Epithelial cell of prostate (primary cell): ENCODE data around the gene SCN1B.
"Not testable (repeated sequence)": the region's sequence is repeated elsewhere in the genome, so short reads cannot be mapped to it uniquely, and the experiment has no call there.

Source experiments
- DNase-seq: peaks from one replicate; pipeline ENCODE4 v3.0.0-alpha.2; 2011; ENCODE audit warnings: low read depth, low spot score
- H3K27ac ChIP-seq: fragments of 450-650 bp; 2 replicates; pipeline ENCODE4 v1.5.1; 2017; ENCODE audit warnings: mild to moderate bottlenecking

The SCN1B gene

GRCh38 chr19:35030257-35031071 lies at the start of gene SCN1B:
TSS of gene SCN1B (plus strand) at chr19:35030470. CDS start at chr19:35030821, 351 bp downstream.
- no peak for DNase-seq
- no peak within 1 kb of the TSS for H3K27ac ChIP-seq

DNA sequence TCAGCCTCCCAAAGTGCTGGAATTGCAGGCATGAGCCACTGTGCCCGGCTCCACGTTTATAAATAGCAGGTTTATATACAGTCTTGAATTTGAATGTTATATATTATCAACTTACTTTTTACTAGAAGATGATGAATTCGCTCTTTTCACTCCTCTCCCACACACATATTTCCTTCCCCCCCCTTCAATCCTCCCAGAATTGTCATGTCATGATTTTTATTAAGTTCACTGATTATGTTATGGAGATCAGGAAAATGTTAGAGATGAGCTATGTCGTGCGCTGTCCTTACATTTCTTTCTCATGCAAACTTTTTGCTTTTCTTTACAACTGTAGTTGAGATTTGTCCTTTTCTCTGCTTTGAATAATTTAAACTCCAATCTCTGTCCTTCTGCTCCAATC lies 48.0 kb upstream of the SCN1B start:
- DNase-seq = no peak
- no peak overlapping the region for H3K27ac ChIP-seq

- DNase-seq = no peak
- H3K27ac ChIP-seq = no peak overlapping the region
These were observed 46.5 kb upstream of the SCN1B start for GRCh38 chr19:34983786-34984185.

DNA sequence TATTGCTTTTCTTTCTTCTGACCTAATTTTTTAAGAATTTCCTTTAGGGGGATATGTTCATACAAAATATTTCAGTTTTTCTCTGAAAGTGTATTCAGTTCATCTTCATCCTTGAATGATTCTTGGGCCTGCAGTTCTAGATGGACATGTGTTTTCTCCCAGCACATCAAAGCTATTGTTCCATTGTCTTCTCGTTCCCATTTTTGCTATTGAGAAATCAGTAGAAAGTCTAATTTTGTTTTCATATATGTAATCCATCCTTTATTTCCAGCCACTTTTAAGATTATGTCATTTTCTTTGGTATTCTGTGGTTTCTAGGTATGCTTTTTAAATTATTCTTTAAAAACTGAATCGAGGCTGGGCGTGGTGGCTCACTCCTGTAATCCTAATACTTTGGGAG lies 46.0 kb upstream of the SCN1B start:
- DNase-seq = no peak
- no peak overlapping the region for H3K27ac ChIP-seq

DNA sequence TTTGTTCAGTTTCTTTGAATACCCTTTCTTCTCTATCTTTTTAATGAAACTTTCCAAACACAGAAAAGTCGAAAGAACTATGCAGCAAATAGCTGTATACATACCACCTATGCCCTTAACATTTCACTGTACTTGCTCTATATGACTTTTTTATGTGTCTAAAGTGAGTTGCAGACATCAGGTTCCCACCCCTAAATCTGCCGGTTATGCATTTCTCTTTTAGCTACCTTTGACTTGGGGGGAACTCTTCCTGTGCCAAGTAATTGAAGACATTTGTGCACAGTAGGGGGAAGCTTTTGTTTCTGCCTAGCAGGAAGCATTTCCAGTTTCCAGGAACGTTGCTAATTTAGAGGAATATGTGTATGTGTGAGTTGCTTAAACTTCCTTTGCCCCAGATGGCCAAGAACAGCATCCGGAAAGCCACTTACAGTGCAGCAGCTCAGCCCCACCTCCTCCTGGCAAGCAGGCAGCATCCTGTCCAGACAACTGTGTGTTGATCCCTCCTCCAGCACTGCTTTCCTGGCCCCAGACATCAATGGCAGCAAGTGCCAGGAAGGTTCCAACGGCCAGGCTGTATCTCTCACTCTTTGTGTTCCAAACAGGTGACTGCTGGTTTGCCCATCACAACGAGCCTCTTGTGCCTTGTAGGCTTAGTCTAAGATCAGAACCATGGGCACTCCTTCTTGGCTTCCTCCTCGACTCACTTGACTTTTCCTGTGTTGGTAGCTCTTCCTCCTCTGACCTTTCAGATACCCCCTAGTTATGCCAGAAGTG lies 44.8 kb upstream of the SCN1B start:
- no peak overlapping the region for H3K27ac ChIP-seq
- DNase-seq = no peak

DNA sequence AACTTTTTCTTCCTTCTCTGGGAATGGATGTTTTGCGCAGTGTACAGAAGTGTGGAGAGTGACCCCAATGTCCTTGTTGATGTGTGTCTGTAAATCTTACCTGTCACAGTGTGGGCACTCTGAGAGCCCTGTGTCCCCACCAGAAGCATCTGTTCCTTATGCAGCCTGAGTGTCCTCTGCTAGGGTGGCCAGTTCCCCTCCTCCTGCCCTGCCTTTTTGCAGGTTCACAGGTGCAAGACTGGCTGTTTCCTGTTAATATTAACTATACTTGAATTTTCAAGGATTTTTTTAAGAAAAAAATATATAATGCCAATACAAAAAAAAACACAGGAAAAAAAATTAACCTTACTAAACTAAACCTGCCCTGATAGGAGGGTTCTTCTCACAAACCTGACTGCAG lies 42.2 kb upstream of the SCN1B start:
- H3K27ac ChIP-seq = no peak overlapping the region
- DNase-seq = no peak

GRCh38 chr19:34989298-34989697 lies 41.0 kb upstream of the SCN1B start:
- H3K27ac ChIP-seq = no peak overlapping the region
- no peak for DNase-seq

- no peak for DNase-seq
- no peak overlapping the region for H3K27ac ChIP-seq
These were observed 39.6 kb upstream of the SCN1B start for GRCh38 chr19:34990578-34991192.

- no peak overlapping the region for H3K27ac ChIP-seq
- DNase-seq = no peak
These were observed 38.5 kb upstream of the SCN1B start for GRCh38 chr19:34991542-34992333.

- H3K27ac ChIP-seq, DNase-seq: not testable (repeated sequence)
These were observed 37.7 kb upstream of the SCN1B start for GRCh38 chr19:34992582-34992981.

DNA sequence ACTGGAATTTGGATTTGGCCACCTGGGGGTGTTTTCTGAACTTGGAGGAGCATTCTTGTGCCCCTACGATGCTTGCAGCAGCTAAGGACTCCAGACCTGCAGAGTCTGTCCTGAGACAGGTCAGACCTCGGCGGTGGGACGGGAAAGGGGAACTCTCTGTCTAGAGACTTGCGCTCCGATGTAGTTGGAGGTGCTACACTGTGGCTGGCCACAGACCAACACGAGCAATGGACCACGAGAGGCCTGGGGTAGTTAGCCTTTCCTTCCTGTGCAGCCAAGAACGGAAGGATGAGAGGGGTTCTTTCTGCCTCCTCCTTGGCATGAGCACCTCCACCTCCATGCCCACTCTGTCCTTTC lies 36.0 kb upstream of the SCN1B start:
- DNase-seq = no peak
- H3K27ac ChIP-seq = no peak overlapping the region

- DNase-seq = no peak
- H3K27ac ChIP-seq = no peak overlapping the region
These were observed 35.4 kb upstream of the SCN1B start for GRCh38 chr19:34994643-34995541.

DNA sequence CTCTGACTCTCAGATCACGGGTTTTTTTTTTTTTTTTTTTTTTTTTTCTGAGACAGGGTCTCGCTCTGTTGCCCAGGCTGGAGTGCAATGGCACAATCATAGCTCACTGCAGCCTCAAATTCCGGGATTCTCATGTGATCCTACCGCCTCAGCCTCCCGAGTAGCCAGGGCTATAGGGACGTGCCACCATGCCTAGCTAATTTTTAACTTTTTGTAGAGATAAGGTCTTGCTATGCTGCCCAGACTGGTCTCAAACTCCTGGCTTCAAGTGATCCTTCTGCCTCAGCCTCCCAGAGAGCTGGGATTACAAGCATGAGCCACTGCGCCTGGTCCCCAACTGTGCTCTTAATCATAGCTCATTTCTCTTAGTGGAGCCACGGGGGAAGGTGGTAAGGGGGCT lies 34.7 kb upstream of the SCN1B start:
- H3K27ac ChIP-seq = no peak overlapping the region
- no peak for DNase-seq

DNA sequence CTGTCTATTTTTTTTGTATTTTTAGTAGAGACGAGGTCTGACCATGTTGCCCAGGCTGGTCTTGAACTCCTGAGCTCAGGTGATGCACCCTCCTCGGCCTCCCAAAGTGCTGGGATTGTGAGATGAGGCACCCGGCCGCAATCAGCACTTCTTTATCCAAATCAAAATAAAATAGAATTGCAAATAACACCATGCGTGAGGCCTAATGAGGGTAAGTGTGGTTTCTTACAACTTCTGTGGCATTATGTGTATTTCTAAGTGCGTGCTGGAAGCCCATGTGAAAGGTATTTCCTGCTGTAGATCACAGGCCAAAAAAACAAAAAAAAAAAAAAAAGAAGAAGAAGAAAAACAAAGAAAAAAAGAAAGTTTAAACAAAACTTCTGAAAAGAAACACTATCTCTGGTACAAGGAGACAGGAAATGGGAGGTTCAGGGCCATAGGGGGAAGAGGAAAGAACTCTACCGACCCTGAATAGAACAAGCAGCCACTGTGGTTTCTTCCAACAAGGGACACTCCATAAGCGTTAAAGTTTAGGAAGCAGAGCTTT lies 33.1 kb upstream of the SCN1B start:
- H3K27ac ChIP-seq = no peak overlapping the region
- no peak for DNase-seq

DNA sequence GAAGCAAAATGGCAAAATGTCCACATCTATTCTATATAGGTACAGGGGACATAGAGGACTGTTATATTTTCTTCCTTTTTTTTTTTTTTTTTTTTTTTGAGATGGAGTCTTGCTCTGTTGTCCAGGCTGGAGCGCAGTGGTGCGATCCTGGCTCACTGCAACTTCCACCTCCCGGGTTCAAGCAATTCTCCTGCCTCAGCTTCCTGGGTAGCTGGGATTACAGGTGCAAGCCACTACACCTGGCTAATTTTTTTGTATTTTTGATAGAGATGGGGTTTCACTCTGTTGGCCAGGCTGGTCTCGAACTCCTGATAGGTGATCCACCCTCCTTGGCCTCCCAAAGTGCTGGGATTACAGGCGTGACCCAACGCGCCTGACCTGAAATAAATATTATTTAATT lies 32.0 kb upstream of the SCN1B start:
- not testable (repeated sequence) for H3K27ac ChIP-seq, DNase-seq

DNA sequence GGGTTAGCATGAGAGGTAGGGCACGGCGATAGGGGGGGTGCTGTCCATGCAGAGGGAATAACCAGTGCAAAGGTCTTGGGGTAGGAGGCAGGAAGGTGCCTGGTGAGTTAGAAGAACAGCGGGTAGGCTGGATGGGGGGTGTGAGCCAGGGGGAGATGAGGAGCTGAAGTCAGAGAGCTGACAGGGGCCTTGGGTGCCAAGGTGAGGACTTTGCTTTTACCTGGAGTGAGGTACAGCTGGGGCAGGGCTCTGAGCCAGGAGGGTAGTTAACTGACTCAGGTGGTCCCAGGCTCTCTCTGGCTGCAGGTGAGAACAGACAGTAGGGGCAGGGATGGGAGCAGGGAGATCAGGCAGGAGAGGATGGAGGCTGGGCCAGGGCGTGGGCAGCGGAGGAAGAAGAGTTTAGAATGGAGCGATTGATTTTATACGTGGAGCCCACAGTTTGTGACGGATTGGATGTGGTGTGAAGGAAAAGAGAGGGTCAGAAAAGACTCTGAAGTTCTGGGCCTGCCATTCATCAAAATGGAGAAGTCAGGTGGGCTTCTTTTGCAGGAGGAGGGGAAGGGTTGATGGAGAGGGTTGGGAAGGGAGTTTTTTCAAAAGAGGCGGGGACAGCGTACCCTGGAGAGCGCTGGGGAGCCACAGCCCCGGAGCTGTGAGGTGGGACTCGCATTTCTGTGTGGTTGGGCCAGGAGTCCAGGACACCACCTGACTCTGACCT lies 31.3 kb upstream of the SCN1B start:
- H3K27ac ChIP-seq = peak overlapping the region; percentile 78
- DNase-seq = no peak

- H3K27ac ChIP-seq = peak within 1 kb of the TSS; percentile 78
- no peak for DNase-seq
These were observed 30.6 kb upstream of the SCN1B start, which contains the start of gene GRAMD1A for GRCh38 chr19:34999498-35000337. TSS of gene GRAMD1A (plus strand) at chr19:35000323. CDS start at chr19:35000479, 156 bp downstream.

GRCh38 chr19:35000338-35000646 lies 30.0 kb upstream of the SCN1B start:
- H3K27ac ChIP-seq = peak overlapping the region; percentile 78
- no peak for DNase-seq
